ENCODE results near the gene SLC35F2.

- TF ChIP-seq POLR2A (IDR thresholded peaks at IDR 0.05) (no peak), CTCF (IDR thresholded peaks at IDR 0.05 in 8 of 11, conservative IDR thresholded peaks at IDR 0.05 in 3 of 11) (no peak)
Measured at GRCh38 chr11:107842412-107843100, 16.0 kb downstream of the SLC35F2 start.
